HG03558 (cell line): ENCODE results near the gene OGDH.

Experiments
- ATAC-seq: cut with Tn5 transposase; IDR thresholded peaks from one replicate; pipeline ENCODE4 v1.9.1; 2021; ENCODE audit warnings: moderate number of reproducible peaks; ENCODE audit not compliant: unreplicated experiment; ENCODE audit errors: extremely low read depth

Gene OGDH

DNA sequence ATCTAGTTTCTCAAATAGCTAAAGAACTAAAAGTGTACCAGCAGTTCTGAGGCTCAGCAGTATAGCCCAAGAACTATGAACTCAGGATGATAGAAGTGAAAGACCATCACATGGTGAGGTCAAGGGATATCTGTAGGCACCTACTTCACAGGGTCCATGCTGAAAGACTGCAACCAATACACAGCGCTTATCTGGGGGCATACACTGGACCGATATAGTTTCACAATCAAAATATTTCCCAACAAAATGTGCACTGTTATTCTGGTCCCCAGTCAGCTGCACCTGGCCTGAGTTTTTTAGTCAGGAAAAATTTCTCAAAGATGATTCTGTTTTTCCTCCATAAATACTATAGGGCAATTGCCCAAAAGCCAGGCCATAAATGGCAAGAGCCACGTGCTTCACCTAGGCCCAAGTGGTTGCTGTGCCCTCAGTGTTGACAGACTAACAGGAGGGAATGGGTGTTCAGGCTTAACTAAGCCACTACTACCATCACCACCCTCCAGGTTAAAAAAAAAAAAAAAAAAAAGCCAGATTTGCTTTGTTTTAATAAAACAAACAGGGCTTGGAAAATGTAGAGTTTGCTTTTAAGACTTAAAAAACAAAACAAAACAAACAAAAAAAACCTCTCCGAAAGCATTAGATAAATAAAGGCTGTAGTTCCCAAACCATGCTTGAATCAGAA lies 58.5 kb downstream of the OGDH start:
- no peak for ATAC-seq

DNA sequence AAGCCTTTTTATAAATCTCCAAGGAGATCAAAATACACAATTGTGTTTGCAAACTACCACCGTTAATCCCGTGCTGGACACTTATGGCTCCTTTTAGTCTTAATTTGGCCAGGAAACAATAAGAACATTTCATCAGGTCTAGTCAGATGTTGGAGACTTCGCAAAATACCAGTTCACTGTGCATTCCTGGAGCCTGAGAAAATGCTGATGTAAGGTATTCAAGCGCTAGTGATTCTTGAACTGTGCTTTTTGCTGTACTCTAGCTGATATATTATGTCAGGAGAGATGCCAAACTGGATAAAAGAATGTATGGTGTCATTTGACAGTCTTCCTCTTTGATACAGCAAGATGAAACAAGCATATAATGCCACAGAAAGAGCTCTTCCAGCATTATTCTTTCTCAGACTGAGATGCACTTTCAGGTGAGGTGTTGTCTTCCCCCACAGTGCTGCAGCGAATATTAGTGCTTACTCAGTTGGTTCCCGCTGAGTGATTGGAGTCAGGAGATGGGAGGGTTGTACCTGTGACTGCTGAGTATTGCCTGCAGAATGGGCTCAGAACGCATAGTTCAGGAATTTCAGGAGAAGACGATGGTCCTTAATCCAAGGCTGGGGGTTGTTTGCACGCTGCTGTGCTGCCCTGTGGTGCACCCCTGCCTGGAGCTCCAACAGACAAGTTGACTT lies 59.2 kb downstream of the OGDH start:
- no peak for ATAC-seq

DNA sequence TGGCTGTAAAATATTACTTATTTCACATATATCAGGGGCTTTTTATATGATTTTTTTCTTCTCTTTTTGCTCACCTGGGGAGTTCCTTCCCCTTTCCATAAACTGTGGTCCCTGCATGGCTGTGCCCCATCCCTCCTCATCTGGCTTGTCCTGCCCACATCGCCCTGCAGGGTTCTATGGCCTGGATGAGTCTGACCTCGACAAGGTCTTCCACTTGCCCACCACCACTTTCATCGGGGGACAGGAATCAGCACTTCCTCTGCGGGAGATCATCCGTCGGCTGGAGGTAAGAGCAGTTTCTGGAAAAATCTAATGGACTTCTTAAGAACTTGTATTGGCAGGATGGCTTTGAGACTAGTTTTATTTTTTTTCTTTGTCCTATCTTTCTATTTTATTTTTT lies 60.1 kb downstream of the OGDH start:
- ATAC-seq: no peak

DNA sequence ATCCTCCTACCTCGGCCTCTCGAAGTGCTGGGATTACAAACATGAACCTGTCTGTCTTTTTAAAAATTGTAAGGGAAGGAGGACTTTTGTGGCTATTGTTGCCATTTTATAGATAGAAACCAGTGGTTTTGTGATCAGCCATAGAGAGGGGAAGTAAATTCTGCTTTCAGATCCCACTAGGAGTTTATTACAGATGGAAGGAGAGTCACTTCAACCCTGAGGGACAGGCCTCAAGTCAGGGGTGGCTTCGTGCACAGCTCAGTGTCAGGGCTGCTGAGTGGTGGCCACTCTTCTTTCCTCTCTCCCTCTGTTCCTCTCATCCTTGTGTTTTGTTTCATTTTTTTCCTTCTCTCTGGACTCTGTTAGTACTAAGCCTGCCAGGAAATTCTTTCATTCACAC lies 60.8 kb downstream of the OGDH start:
- no peak for ATAC-seq

DNA sequence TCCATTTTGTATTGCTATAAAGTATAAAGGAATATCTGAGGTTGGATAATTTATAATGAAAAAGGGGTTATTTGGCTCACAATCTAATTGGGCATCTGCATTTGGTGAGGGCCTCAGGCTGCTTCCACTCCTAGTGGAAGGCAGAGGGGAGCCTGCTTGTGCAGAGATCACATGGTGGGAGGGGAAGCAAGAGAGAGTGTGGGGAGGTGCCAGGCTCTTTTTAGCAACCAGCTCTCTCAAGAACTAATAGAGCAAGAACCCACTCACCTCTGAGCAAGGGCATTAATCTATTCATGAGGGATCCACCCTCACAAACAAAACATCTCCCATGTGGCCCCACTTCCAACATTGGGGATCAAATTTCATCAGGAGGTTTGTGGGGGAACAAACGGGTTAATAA lies 64.6 kb downstream of the OGDH start:
- ATAC-seq: no peak

DNA sequence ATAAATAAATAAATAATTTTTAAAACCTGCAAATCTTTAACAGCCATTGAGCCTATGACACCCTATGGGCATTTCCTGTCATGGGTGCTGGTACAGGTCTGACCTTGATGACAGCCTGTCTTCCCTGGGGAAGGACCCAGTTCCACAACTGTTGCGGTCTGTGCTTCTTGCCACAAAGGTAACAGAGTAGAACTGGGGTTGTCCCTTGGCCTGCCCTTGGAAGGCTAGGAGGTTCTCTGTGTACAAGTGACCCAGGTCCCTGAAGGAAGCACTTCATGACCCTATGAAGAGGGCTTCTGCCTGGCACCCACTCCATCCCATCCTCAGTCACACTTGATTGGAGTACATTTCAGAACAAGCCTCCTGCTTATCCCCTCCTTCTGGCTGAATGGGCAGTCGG lies 66.9 kb downstream of the OGDH start:
- ATAC-seq: no peak

DNA sequence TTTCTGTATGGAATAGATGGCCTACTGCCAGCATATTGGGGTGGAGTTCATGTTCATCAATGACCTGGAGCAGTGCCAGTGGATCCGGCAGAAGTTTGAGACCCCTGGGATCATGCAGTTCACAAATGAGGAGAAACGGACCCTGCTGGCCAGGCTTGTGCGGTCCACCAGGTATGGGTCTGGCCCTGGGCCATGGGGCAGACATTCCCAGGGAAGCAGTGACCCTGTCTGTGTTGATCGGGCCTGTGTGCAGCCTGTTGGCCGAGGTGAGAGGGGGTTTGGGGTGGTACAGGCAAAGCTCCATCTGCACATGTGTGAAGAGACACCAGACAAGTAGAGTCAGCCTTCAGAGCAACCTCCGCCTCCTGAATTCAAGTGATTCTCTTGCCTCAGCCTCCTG lies 67.3 kb downstream of the OGDH start:
- ATAC-seq: no peak

DNA sequence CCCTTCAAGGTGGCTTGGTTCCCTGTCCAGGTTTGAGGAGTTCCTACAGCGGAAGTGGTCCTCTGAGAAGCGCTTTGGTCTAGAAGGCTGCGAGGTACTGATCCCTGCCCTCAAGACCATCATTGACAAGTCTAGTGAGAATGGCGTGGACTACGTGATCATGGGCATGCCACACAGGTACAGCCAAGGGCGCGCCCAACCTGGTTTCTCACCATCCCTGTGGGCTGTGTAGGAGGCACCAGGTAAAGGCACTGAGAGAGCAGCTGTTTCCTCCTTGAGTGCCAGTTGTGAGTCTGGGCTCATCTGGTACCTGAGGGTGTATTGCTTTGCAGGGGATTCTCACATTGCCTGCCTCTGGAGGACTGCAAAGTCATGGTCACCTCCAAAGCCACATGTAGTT lies 68.0 kb downstream of the OGDH start:
- no peak for ATAC-seq

DNA sequence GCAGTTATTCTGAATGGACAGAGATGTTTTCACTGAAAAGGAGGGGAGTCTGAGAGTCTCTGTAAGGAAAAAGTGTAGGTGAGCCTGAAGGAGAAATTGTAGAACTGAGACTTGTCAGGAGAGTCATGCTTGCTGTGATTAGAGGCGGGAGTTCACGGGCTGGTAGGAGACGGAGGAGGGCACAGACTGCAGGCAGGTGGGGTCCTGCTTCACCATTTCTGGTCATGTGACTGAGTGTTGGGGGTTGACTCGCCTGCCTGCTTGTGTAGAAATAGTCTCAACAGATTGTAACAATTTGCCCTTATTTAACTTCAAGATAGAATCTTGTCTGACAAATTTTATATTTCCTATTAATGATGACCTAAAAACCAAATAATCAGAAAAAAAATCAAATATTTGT lies 70.3 kb downstream of the OGDH start:
- no peak for ATAC-seq

DNA sequence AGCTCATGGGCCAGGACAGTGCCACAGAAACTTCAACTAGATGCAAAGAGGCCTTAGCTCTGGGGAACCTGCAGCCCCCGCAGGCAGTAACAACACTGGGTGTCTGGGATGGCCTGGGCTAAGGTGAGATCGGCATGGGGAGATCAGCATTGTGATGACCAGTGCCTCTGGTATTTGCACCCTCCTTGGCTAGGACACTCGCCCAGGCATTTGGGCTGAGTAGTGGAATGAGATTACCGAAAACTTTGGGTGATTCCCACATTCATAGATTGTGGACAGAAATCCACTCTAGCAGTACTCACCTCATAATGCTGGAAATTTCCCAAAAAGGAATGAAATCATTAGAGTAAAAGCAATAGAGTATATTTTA lies 71.7 kb downstream of the OGDH start:
- no peak for ATAC-seq

DNA sequence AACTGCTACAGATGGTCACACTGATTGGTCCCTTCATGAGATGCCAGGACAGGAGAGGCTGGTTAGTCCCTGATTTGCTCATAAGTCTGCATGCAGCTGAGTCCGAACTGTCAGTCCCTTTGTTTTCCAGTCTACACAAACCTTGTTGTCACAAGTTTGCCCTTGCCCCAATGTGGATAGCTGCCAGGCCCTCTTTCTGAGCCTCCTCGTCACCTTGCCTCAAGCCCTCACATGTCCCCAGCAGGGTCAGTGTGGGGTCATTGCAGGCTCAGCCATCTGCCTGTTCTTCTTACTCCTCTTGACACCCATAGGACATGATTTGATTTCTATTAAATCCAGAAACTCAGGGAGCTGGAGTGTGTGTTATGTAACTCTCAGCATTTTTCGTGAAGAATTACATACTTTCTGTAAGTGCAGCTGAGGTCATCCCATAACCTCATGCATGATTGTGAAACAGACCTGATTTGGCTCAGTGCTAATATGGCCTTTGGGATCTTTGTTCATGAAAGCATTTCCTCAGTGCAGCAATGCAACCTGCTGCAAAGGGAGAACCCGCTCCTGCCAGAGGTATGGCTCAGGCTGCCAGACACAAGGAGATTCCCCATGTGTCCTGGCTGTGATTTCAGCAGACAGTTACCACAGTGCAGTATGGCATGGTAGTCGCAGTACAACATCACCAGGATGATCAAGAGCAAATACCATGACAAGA lies 72.2 kb downstream of the OGDH start:
- no peak for ATAC-seq

DNA sequence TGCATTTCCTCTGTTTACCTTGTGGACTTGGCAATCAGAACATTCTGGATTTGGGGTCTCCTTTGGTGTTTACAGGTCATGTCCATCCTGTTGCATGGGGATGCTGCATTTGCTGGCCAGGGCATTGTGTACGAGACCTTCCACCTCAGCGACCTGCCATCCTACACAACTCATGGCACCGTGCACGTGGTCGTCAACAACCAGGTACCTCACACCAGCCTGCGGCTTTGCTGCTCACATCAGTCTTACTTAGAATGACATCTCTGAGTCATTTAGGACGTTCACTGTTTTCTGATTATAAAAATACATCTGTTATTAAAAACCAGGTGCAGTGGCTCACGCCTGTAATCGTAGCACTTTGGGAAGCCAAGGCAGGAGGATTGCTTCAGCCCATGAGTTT lies 75.2 kb downstream of the OGDH start:
- no peak for ATAC-seq

DNA sequence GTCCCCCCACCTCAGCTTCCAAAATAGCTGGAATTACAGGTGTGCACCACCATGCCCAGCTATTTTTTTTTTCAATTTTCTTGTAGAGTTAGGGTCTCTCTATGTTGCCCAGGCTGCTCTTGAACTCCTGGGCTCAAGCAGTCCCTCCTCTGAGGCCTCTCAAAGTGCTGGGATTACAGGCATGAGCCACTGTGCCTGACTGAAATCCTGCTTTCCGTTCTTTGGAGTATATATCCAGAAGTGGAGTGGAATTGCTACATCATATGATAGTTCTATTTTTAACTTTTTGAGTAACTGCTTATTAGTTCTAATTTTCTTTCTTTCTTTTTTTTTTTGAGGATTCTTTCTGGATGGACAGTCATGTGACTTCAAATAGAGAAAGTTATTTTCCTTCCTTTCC lies 79.3 kb downstream of the OGDH start:
- ATAC-seq: no peak

DNA sequence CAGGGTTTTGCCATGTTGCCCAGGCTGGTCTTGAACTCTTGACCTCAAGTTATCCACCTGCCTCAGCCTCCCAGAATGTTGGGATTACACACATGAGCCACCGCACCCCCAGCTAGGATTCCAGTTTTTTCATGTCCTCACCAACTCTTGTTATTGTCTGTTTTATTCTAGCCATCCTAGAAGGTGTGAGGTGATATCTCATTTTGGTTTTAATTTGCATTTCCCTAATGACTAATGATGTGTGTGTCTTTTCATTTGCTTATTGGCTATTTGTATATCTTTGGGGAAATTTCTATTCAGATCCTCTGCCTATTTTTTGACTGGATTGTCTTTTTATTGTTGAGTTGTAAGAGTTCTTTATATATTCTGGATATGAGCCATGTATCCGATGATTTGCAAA lies 83.0 kb downstream of the OGDH start:
- no peak for ATAC-seq

DNA sequence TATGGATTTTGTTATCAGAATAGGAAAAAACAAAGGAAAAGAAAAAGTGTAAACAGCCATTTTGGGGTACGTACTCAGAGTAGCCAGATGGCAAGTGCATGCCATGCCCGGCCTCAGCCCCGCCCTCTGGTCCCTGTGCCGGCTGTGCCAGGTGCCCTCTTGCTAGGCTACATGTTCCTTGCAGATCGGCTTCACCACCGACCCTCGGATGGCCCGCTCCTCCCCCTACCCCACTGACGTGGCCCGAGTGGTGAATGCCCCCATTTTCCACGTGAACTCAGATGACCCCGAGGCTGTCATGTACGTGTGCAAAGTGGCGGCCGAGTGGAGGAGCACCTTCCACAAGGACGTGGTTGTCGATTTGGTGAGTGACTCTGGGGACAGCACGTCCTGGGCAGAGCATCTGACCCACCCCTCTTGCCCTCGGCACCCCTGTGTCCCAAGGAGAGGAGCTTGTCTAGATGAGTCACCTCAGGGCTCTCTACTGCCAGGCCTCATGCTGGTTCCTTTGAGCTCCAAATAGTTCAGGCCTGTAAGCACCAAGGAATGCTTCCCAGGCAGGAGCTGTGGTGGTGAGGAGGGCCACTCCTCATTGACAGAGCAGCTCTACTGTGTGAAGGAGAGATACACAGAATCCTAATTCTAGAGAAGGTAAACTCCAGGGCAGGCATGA lies 87.3 kb downstream of the OGDH start:
- ATAC-seq: no peak

DNA sequence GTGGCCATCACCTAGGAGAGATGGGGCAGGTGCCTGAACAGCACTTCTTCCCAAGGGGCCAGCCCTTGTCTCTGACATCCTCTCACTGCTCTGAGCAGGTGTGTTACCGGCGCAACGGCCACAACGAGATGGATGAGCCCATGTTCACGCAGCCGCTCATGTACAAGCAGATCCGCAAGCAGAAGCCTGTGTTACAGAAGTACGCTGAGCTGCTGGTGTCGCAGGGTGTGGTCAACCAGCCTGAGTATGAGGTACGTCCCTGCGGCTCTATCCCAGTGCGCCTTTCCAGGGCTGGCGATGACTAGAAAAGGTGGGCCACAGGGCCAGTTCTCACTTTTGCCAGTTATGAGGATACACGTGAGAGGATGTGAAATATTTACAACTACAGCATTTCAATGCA lies 87.9 kb downstream of the OGDH start:
- ATAC-seq: no peak

DNA sequence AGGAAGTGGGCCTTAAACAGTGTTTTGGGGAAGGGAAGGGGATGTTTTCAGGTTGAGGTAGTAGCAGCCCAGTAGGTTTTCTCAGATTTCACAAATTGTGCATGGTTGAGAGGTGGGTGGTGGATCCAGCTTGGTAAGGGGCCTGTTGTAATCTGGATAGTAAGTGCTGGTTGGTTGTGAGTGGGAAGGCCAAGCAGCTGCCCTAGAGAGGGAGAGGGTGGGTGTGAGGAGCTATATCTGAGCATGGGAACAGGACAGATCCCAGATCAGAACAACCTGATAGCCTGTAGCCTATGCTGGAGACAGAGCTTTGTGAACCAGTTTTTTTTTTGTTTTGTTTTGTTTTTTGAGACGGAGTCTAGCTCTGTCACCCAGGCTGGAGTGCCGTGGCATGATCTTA lies 88.3 kb downstream of the OGDH start:
- ATAC-seq: no peak

DNA sequence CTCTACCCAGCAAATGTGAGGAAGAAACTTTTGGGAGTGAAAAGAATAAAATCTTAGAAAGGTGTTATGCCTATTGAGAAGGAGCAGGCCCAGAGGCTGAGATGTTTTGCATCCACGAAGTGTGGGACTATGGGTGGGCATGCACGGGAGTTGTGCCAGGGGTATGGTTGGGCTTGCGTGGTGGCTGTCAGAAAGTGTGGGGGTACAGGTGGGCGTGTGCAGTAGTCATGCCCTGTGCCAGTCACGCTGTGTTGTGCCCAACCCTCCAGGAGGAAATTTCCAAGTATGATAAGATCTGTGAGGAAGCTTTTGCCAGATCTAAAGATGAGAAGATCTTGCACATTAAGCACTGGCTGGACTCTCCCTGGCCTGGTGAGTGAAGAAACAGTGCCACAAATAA lies 89.3 kb downstream of the OGDH start:
- no peak for ATAC-seq

DNA sequence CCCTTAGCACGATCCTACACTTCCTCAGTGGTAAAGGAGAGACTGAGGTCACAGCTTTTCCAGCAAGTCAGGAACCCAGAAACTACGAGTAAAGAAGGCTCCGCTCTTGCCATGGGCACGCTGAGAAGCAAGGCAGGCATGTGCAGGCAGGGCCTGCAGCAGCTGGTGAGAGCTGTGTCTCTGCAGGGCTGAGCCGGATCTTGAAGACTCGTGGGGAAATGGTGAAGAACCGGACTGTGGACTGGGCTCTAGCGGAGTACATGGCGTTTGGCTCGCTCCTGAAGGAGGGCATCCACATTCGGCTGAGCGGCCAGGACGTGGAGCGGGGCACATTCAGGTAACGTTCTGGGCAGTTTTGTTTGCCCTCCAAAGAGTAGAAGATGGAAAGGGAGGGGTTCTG lies 90.3 kb downstream of the OGDH start:
- ATAC-seq: no peak

DNA sequence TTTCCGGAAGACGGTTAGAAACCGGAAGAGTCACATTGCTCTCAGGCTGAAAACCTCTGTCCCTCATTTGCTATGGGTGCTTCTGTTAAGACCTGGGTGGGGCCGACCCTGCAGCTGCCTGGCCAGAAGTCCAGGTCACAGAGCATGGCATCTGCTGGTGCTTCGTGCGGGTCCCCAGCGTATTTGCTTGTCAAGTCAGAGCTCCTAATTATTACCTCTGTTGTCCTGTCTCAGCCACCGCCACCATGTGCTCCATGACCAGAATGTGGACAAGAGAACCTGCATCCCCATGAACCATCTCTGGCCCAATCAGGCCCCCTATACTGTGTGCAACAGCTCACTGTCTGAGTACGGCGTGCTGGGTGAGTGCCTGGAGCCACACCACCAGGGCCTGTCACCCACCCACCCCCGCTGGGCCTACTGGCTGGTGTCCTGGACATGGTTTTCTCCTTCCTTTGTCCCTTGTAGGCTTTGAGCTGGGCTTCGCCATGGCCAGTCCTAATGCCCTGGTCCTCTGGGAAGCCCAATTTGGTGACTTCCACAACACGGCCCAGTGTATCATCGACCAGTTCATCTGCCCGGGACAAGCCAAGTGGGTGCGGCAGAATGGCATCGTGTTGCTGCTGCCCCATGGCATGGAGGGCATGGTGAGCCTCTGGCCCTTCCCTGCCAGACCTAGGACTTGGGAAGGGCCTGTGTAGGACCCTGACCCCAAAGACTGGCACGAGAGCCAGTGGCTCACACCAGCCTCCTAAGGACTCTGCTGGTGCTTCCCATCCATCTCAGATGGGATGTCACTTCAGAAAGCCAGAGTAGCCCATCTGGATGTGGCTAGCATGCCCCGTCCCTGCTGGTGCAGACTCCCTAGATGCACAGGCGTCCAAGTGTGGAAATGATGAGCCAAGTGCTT lies 91.0 kb downstream of the OGDH start:
- ATAC-seq: no peak
